BLaER1 (cell line): ENCODE results near the gene ZNF614.
A peak's percentile ranks its signal among the peaks of the same experiment; 100 is the strongest.
"Not testable (repeated sequence)": the region's sequence is repeated elsewhere in the genome, so short reads cannot be mapped to it uniquely, and the experiment has no call there.

Experiments
- H3K27ac ChIP-seq: shearing (Covaris generic); formaldehyde crosslinking; 2 replicates; pipeline ENCODE4 v1.8.1; 2022
- H3K27me3 ChIP-seq: shearing (Covaris generic); formaldehyde crosslinking; 2 replicates; pipeline ENCODE4 v1.8.1; 2022
- H3K36me3 ChIP-seq: shearing (Covaris generic); formaldehyde crosslinking; 2 replicates; pipeline ENCODE4 v1.8.1; 2022
- H3K4me1 ChIP-seq: shearing (Covaris generic); formaldehyde crosslinking; 2 replicates; pipeline ENCODE4 v1.8.1; 2022
- H3K4me2 ChIP-seq: shearing (Covaris generic); formaldehyde crosslinking; 2 replicates; pipeline ENCODE4 v1.8.1; 2022
- H3K4me3 ChIP-seq: shearing (Covaris generic); formaldehyde crosslinking; 2 replicates; pipeline ENCODE4 v1.8.1; 2022
- H3K9ac ChIP-seq: shearing (Covaris generic); formaldehyde crosslinking; 2 replicates; pipeline ENCODE4 v1.8.1; 2022
- H3K9me3 ChIP-seq: shearing (Covaris generic); formaldehyde crosslinking; 2 replicates; pipeline ENCODE4 v1.8.1; 2022
- H4K20me1 ChIP-seq: shearing (Covaris generic); formaldehyde crosslinking; 2 replicates; pipeline ENCODE4 v1.8.1; 2022
- Cebpa-rat ChIP-seq: shearing (Covaris generic); IDR thresholded peaks from 2 replicates; pipeline ENCODE4 v1.8.1; 2022

Gene ZNF614

GRCh38 chr19:51993422-51993821, 34.8 kb downstream of the ZNF614 start:
- H3K9me3 ChIP-seq: peaks cover 96% of the 10 kb centered on the region

GRCh38 chr19:51986309-51987291, 41.6 kb downstream of the ZNF614 start, which contains the start of gene ZNF350:
Gene ZNF350 (minus strand): TSS chr19:51986840. CDS start chr19:51974360, 12,480 bp downstream.
- H3K4me3 ChIP-seq: peak within 1 kb of the TSS; percentile 86
- H3K36me3 ChIP-seq: peaks cover 37% of the 10 kb centered on the region
- H3K9ac ChIP-seq: peak within 1 kb of the TSS; percentile 90
- H3K4me2 ChIP-seq: peak within 1 kb of the TSS; percentile 96
- H3K27ac ChIP-seq: peak within 1 kb of the TSS; percentile 85
- peaks cover 9% of the 10 kb centered on the region for H3K4me1 ChIP-seq
- no peak for TF ChIP-seq Cebpa-rat
- no peaks in the 10 kb centered on the region for H3K27me3 ChIP-seq
- H3K9me3 ChIP-seq: peaks cover 87% of the 10 kb centered on the region
- no peaks in the 10 kb centered on the region for H4K20me1 ChIP-seq

More at GRCh38 chr19:51993422-51993821, 34.8 kb downstream of the ZNF614 start:
- H3K27me3 ChIP-seq: no peaks in the 10 kb centered on the region
- H3K27ac ChIP-seq: no peak overlapping the region
- H3K4me1 ChIP-seq: no peaks in the 10 kb centered on the region
- no peak overlapping the region for H3K4me2 ChIP-seq
- no peaks in the 10 kb centered on the region for H4K20me1 ChIP-seq
- H3K36me3 ChIP-seq: peaks cover 76% of the 10 kb centered on the region
- no peak for TF ChIP-seq Cebpa-rat
- no peak overlapping the region for H3K9ac ChIP-seq
- peak overlapping the region; percentile 41 for H3K4me3 ChIP-seq

GRCh38 chr19:51983361-51983760, 44.8 kb downstream of the ZNF614 start:
- Histone ChIP-seq H3K9me3 (peaks cover 88% of the 10 kb centered on the region), H3K27me3 (no peaks in the 10 kb centered on the region), H4K20me1 (no peaks in the 10 kb centered on the region), H3K36me3 (peaks cover 58% of the 10 kb centered on the region), H3K27ac (no peak overlapping the region), H3K9ac (no peak overlapping the region), H3K4me1 (peaks cover 9% of the 10 kb centered on the region), H3K4me3 (no peak overlapping the region), H3K4me2 (no peak overlapping the region)
- TF ChIP-seq Cebpa-rat: no peak

- not testable (repeated sequence) for H3K27ac ChIP-seq, H3K9ac ChIP-seq, H4K20me1 ChIP-seq, H3K4me3 ChIP-seq, H3K27me3 ChIP-seq, H3K4me2 ChIP-seq, H3K4me1 ChIP-seq
- Histone ChIP-seq H3K36me3 (peaks cover 82% of the 10 kb centered on the region), H3K9me3 (peaks cover 99% of the 10 kb centered on the region)
Measured at GRCh38 chr19:51980926-51981325, 47.3 kb downstream of the ZNF614 start.

GRCh38 chr19:51980116-51980736, 48.0 kb downstream of the ZNF614 start:
- H3K9ac ChIP-seq: no peak overlapping the region
- H3K4me2 ChIP-seq: no peak overlapping the region
- peaks cover 100% of the 10 kb centered on the region for H3K9me3 ChIP-seq
- peaks cover 87% of the 10 kb centered on the region for H3K36me3 ChIP-seq
- no peak overlapping the region for H3K4me3 ChIP-seq
- no peaks in the 10 kb centered on the region for H4K20me1 ChIP-seq
- H3K27ac ChIP-seq: no peak overlapping the region
- H3K4me1 ChIP-seq: peaks cover under 1% of the 10 kb centered on the region; the same call in 1 of the 2 replicates
- H3K27me3 ChIP-seq: no peaks in the 10 kb centered on the region
- no peak for TF ChIP-seq Cebpa-rat

GRCh38 chr19:51978882-51979281, 49.3 kb downstream of the ZNF614 start:
- no peaks in the 10 kb centered on the region for H4K20me1 ChIP-seq
- H3K9me3 ChIP-seq: peaks cover 100% of the 10 kb centered on the region
- TF ChIP-seq Cebpa-rat: no peak

GRCh38 chr19:51977346-51977745, 50.8 kb downstream of the ZNF614 start:
- H3K4me3 ChIP-seq: no peak overlapping the region
- no peaks in the 10 kb centered on the region for H3K27me3 ChIP-seq
- no peak overlapping the region for H3K4me2 ChIP-seq
- H3K4me1 ChIP-seq: no peaks in the 10 kb centered on the region
- no peak overlapping the region for H3K9ac ChIP-seq
- H3K27ac ChIP-seq: no peak overlapping the region
- peaks cover 100% of the 10 kb centered on the region for H3K9me3 ChIP-seq
- TF ChIP-seq Cebpa-rat: no peak
- peaks cover 96% of the 10 kb centered on the region for H3K36me3 ChIP-seq
- H4K20me1 ChIP-seq: no peaks in the 10 kb centered on the region

More at GRCh38 chr19:51978882-51979281, 49.3 kb downstream of the ZNF614 start:
- no peaks in the 10 kb centered on the region for H3K27me3 ChIP-seq
- H3K36me3 ChIP-seq: peaks cover 94% of the 10 kb centered on the region
- no peak overlapping the region for H3K9ac ChIP-seq
- no peaks in the 10 kb centered on the region for H3K4me1 ChIP-seq
- peak overlapping the region; percentile 10; the same call in 1 of the 2 replicates for H3K4me3 ChIP-seq
- H3K27ac ChIP-seq: no peak overlapping the region
- H3K4me2 ChIP-seq: no peak overlapping the region

- Histone ChIP-seq H3K9me3 (peaks cover 100% of the 10 kb centered on the region), H3K27ac (no peak overlapping the region), H3K4me2 (no peak overlapping the region), H4K20me1 (no peaks in the 10 kb centered on the region), H3K9ac (no peak overlapping the region), H3K4me3 (no peak overlapping the region), H3K36me3 (peaks cover 97% of the 10 kb centered on the region), H3K4me1 (no peaks in the 10 kb centered on the region), H3K27me3 (no peaks in the 10 kb centered on the region)
- no peak for TF ChIP-seq Cebpa-rat
Measured at GRCh38 chr19:51976852-51977251, 51.3 kb downstream of the ZNF614 start.

GRCh38 chr19:51975787-51976186, 52.4 kb downstream of the ZNF614 start:
- not testable (repeated sequence) for H3K4me3 ChIP-seq, H3K4me1 ChIP-seq, H4K20me1 ChIP-seq, H3K27ac ChIP-seq, H3K9ac ChIP-seq, H3K27me3 ChIP-seq, H3K4me2 ChIP-seq
- Histone ChIP-seq H3K36me3 (peaks cover 97% of the 10 kb centered on the region), H3K9me3 (peaks cover 100% of the 10 kb centered on the region)

GRCh38 chr19:51971624-51972023, 56.6 kb downstream of the ZNF614 start:
- no peak overlapping the region for H3K27ac ChIP-seq
- no peaks in the 10 kb centered on the region for H3K27me3 ChIP-seq
- H3K4me3 ChIP-seq: peak overlapping the region; percentile 25
- peaks cover 99% of the 10 kb centered on the region for H3K9me3 ChIP-seq
- no peaks in the 10 kb centered on the region for H4K20me1 ChIP-seq
- no peaks in the 10 kb centered on the region for H3K4me1 ChIP-seq
- TF ChIP-seq Cebpa-rat: no peak
- peaks cover 96% of the 10 kb centered on the region for H3K36me3 ChIP-seq
- H3K9ac ChIP-seq: no peak overlapping the region
- H3K4me2 ChIP-seq: no peak overlapping the region
